Measurements from ENCODE around the gene KIF5C.

KIF5C gene

GRCh38 chr2:148926981-148927401 lies 52.0 kb downstream of the KIF5C start:
- peak; percentile 10 to 24 for DNase-seq

GRCh38 chr2:148928395-148928794 lies 53.4 kb downstream of the KIF5C start:
- DNase-seq = no peak

- DNase-seq = no peak
Measured at GRCh38 chr2:148930046-148930775, 55.2 kb downstream of the KIF5C start.

- DNase-seq = no peak
Measured at GRCh38 chr2:148932536-148932935, 57.5 kb downstream of the KIF5C start.

- no peak for DNase-seq
Measured at GRCh38 chr2:148933456-148933855, 58.4 kb downstream of the KIF5C start.

GRCh38 chr2:148935791-148936190 lies 60.8 kb downstream of the KIF5C start:
- DNase-seq = no peak

GRCh38 chr2:148936857-148937450 lies 61.9 kb downstream of the KIF5C start:
- DNase-seq = no peak

GRCh38 chr2:148939271-148939670 lies 64.2 kb downstream of the KIF5C start:
- no peak for DNase-seq

- DNase-seq = no peak
Measured at GRCh38 chr2:148943097-148943496, 68.1 kb downstream of the KIF5C start.

- DNase-seq = no peak
Measured at GRCh38 chr2:148944536-148944935, 69.5 kb downstream of the KIF5C start.

- no peak for DNase-seq
Measured at GRCh38 chr2:148947299-148947698, 72.3 kb downstream of the KIF5C start.

- DNase-seq = no peak
Measured at GRCh38 chr2:148948868-148949267, 73.8 kb downstream of the KIF5C start.

GRCh38 chr2:148949348-148949747 lies 74.3 kb downstream of the KIF5C start:
- DNase-seq = no peak

- DNase-seq = no peak
Measured at GRCh38 chr2:148952621-148953020, 77.6 kb downstream of the KIF5C start.

GRCh38 chr2:148953426-148953825 lies 78.4 kb downstream of the KIF5C start:
- DNase-seq = no peak

- DNase-seq = no peak
Measured at GRCh38 chr2:148954536-148954935, 79.5 kb downstream of the KIF5C start.

GRCh38 chr2:148955798-148956197 lies 80.8 kb downstream of the KIF5C start:
- DNase-seq = no peak

GRCh38 chr2:148957023-148957422 lies 82.0 kb downstream of the KIF5C start:
- DNase-seq = no peak

- DNase-seq = no peak
Measured at GRCh38 chr2:148959745-148960144, 84.7 kb downstream of the KIF5C start.

- no peak for DNase-seq
Measured at GRCh38 chr2:148960483-148960882, 85.5 kb downstream of the KIF5C start.

- DNase-seq = no peak
Measured at GRCh38 chr2:148963461-148963860, 88.4 kb downstream of the KIF5C start.

- no peak for DNase-seq
Measured at GRCh38 chr2:148965623-148966437, 90.8 kb downstream of the KIF5C start.

- DNase-seq = no peak
Measured at GRCh38 chr2:148966438-148966758, 91.4 kb downstream of the KIF5C start.

GRCh38 chr2:148967056-148967455 lies 92.0 kb downstream of the KIF5C start:
- DNase-seq = no peak
